Common myeloid progenitor, CD34-positive (primary cell): ENCODE measurements around the gene RGS3.

Experiments
- CTCF ChIA-PET: fragments of 350-600 bp; sonication (Branson Sonifier 250); formaldehyde crosslinking; loops from one replicate; lab custom pipeline; 2021; ENCODE audit warnings: antibody characterized with exemption; lab: Charles Lee
- POLR2A ChIA-PET: fragments of 350-600 bp; sonication (Branson Sonifier 250); formaldehyde crosslinking; loops from one replicate; lab custom pipeline; 2021; ENCODE audit warnings: antibody characterized with exemption; lab: Charles Lee
- DNase-seq, 3 donors: peaks; one replicate each; pipeline versions ENCODE4 v3.0.0 to v3.0.0-alpha.2; 2013
- H3K27ac ChIP-seq, 2 experiments: 1 replicate in 1 of 2; 2 replicates in 1 of 2; pipeline ENCODE4 v1.7.0; 2013; ENCODE audit warnings: inconsistent platforms in 2 of 2, low read length in 2 of 2, mild to moderate bottlenecking in 2 of 2, low read depth in 1 of 2, moderate library complexity in 1 of 2; ENCODE audit not compliant: severe bottlenecking in 2 of 2, insufficient read depth in 1 of 2, poor library complexity in 1 of 2
- H3K27me3 ChIP-seq, 5 experiments: replicated peaks in 2 of 5; 1 replicate in 3 of 5; 2 replicates in 2 of 5; pipeline versions ENCODE4 v1.6.1 to v1.7.0; 2013; ENCODE audit warnings: low read length in 4 of 5, mild to moderate bottlenecking in 2 of 5, moderate library complexity in 2 of 5, inconsistent platforms in 1 of 5; ENCODE audit not compliant: insufficient read depth in 5 of 5, control insufficient read depth in 4 of 5
- H3K36me3 ChIP-seq, 4 experiments: 1 replicate in 2 of 4; 2 replicates in 2 of 4; pipeline versions ENCODE4 v1.6.1 to v1.7.0; 2013; ENCODE audit warnings: low read length in 3 of 4, control low read depth in 1 of 4, mild to moderate bottlenecking in 1 of 4; ENCODE audit not compliant: control insufficient read depth in 4 of 4, insufficient read depth in 4 of 4
- H3K4me1 ChIP-seq, 4 experiments: 1 replicate in 3 of 4; 2 replicates in 1 of 4; pipeline versions ENCODE4 v1.6.1 to v1.7.1; 2013; ENCODE audit warnings: low read length in 3 of 4, mild to moderate bottlenecking in 3 of 4, control low read depth in 1 of 4, inconsistent platforms in 1 of 4, moderate library complexity in 1 of 4; ENCODE audit not compliant: control insufficient read depth in 4 of 4, insufficient read depth in 4 of 4; ENCODE audit errors: control extremely low read depth in 1 of 4
- H3K4me3 ChIP-seq, 7 experiments: 1 replicate in 4 of 7; 2 replicates in 3 of 7; pipeline versions ENCODE4 v1.5.1 to v1.7.0; 2013; ENCODE audit warnings: mild to moderate bottlenecking in 7 of 7, low read length in 6 of 7, moderate library complexity in 6 of 7, inconsistent platforms in 2 of 7, low read depth in 2 of 7, control low read depth in 1 of 7; ENCODE audit not compliant: insufficient read depth in 4 of 7, control insufficient read depth in 1 of 7; ENCODE audit errors: extremely low read depth in 1 of 7
- H3K9me3 ChIP-seq, 5 experiments: 1 replicate in 4 of 5; 2 replicates in 1 of 5; pipeline versions ENCODE4 v1.6.1 to v1.7.1; 2013; ENCODE audit warnings: low read length in 4 of 5, mild to moderate bottlenecking in 2 of 5, inconsistent platforms in 1 of 5, low read depth in 1 of 5, moderate library complexity in 1 of 5; ENCODE audit not compliant: control insufficient read depth in 4 of 5, insufficient read depth in 2 of 5; ENCODE audit errors: control extremely low read depth in 1 of 5
- WGBS: methylation state at CpG from one replicate; pipeline ENCODE4 v1.1.5; 2013; ENCODE audit not compliant: insufficient coverage; 5-methylcytosine and 5-hydroxymethylcytosine counted together

The RGS3 gene

DNA sequence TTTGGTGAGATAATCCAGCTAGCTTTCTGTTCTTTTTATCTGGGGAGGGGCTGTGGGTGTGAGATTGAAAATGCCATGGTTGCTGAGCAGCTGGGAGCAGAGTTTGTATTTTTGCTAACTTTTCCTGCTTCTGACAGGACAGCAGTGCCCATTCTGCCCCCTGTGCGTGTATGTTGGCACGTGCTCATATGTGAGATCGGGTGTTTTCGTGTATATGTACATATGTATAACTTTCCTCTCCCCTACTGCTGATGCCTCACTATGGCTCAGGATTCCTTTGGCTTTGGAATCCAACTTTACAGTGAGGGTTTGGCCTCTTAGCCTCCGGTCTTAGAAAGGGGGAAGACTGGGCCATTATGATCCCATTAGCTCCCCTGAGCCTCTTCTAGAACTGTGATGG, 38.3 kb downstream of the RGS3 start:
- peaks cover 0 to 3% (median 0%) of the 10 kb centered on the region in 4 experiments for H3K4me1 ChIP-seq
- H3K4me3 ChIP-seq = no peak overlapping the region
- no peak overlapping the region for H3K27ac ChIP-seq
- POLR2A ChIA-PET = no interaction called here
- WGBS = 100% methylated on average over 2 of the region's 5 CpGs
- CTCF ChIA-PET = no interaction called here
- no peaks in the 10 kb centered on the region for H3K9me3 ChIP-seq
- no peak for DNase-seq
- peaks cover 4 to 57% (median 15%) of the 10 kb centered on the region in 4 experiments for H3K36me3 ChIP-seq
- H3K27me3 ChIP-seq = no peaks in the 10 kb centered on the region

DNA sequence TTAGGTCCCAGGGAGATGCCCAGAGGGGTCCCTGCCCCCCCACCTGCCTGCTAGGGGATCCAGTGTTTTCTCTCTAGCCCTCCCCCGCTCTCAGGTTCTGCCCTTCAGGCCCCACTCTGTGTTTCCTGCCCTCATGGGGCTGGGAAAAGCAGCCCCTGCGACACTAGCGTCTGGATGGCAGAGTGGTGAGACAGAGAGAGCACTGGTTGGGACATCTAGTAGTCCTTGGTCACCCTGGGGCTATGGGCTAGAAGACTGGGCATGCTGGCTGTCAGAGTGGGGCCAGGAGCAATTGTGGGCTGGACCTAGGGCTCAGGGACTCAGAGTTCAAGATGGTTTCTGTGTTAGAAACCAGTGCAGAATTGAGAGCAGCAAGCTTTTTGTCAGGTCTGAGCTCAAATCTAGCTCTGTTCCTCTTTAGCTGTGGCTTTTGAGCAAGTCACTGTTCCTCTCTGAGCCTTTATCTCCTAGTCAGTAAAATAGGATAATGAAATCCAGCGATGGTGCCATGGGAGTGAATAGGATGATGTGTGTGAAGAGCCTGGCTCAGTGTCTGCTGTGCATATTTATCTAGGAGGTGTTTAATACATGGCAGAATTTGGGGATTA, 39.0 kb downstream of the RGS3 start:
- Histone ChIP-seq H3K27me3 (no peaks in the 10 kb centered on the region), H3K36me3 (peaks cover 5 to 62% (median 19%) of the 10 kb centered on the region in 4 experiments), H3K27ac (no peak overlapping the region), H3K9me3 (no peaks in the 10 kb centered on the region), H3K4me1 (peaks cover 0 to 3% (median 0%) of the 10 kb centered on the region in 4 experiments), H3K4me3 (no peak overlapping the region)
- no peak for DNase-seq
- WGBS = no CpG with 5 or more reads among the region's 4 CpGs
- ChIA-PET POLR2A (no interaction called here), CTCF (interaction anchor here (1.6 kb wide), 1 partner anchor 25 kb away, joined by 4 read pairs; no protein-coding TSS in a partner anchor)

DNA sequence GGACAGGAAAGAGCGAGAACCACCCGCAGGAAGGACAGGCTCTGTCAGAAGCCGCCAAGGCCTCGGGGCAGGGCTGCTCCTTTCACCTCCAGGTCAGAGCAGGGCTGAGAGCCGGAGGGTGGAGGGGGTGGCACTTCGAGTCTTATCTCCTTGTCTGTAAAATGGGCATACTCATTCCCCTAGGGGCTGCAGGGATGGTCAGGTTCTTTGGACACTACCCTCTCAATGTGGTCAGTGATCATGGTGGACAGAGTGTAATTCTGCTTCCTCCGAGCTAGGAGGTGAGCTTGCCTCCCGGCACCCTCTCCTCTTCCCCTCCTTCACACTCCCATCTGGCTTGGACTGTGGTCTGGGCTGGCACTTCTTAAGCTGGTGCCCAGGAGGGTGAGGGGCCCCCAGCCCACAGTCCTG, 39.6 kb downstream of the RGS3 start:
- Histone ChIP-seq H3K27ac (no peak overlapping the region), H3K4me3 (no peak overlapping the region), H3K36me3 (peaks cover 7 to 62% (median 20%) of the 10 kb centered on the region in 4 experiments), H3K9me3 (no peaks in the 10 kb centered on the region), H3K4me1 (peaks cover 0 to 3% (median 0%) of the 10 kb centered on the region in 4 experiments), H3K27me3 (no peaks in the 10 kb centered on the region)
- 100% methylated on average over 3 of the region's 8 CpGs for WGBS
- POLR2A ChIA-PET = no interaction called here
- DNase-seq = no peak
- CTCF ChIA-PET = interaction anchor here (1.6 kb wide), 1 partner anchor 24 kb away, joined by 4 read pairs; no protein-coding TSS in a partner anchor

DNA sequence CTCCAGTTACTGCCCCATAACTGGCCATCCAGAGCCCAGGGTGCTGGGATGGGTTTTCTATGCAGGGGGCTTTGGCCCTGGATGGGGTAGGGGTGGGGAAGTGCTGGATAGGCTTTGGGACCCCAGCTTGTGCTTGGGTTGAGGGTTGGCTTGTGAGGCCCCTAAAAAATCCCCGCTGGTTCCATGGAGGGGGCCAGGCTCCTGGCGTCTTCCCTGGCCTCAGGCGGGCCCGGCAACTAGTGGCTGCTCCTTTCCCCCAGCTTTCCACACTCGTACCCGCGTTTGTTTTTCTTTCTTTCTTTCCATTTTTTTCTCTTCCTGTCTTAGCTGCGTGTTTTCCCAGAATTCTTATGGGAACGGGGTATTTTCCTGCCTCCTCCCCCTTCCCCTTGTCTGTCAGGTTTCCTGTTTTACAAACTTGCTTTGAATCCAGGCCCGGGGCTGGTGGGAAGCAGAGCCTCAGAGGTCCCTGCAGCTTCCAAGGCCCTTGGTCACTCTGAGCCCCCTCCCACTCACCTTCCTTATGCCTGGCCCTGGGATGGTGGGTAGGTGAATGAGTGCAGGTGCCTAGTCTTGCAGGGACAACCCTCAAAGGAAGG, 40.2 kb downstream of the RGS3 start:
- H3K27me3 ChIP-seq = no peaks in the 10 kb centered on the region
- peaks cover 0 to 3% (median 0%) of the 10 kb centered on the region in 4 experiments for H3K4me1 ChIP-seq
- no peak overlapping the region for H3K27ac ChIP-seq
- H3K4me3 ChIP-seq = no peak overlapping the region
- 94% methylated on average over 8 of the region's 10 CpGs for WGBS
- CTCF ChIA-PET = interaction anchor here (1.4 to 1.6 kb wide), 2 partner anchors 24 to 154 kb away, joined by 3 to 4 read pairs; no protein-coding TSS in a partner anchor
- H3K9me3 ChIP-seq = no peaks in the 10 kb centered on the region
- H3K36me3 ChIP-seq = peaks cover 7 to 63% (median 22%) of the 10 kb centered on the region in 4 experiments
- POLR2A ChIA-PET = no interaction called here
- no peak for DNase-seq

DNA sequence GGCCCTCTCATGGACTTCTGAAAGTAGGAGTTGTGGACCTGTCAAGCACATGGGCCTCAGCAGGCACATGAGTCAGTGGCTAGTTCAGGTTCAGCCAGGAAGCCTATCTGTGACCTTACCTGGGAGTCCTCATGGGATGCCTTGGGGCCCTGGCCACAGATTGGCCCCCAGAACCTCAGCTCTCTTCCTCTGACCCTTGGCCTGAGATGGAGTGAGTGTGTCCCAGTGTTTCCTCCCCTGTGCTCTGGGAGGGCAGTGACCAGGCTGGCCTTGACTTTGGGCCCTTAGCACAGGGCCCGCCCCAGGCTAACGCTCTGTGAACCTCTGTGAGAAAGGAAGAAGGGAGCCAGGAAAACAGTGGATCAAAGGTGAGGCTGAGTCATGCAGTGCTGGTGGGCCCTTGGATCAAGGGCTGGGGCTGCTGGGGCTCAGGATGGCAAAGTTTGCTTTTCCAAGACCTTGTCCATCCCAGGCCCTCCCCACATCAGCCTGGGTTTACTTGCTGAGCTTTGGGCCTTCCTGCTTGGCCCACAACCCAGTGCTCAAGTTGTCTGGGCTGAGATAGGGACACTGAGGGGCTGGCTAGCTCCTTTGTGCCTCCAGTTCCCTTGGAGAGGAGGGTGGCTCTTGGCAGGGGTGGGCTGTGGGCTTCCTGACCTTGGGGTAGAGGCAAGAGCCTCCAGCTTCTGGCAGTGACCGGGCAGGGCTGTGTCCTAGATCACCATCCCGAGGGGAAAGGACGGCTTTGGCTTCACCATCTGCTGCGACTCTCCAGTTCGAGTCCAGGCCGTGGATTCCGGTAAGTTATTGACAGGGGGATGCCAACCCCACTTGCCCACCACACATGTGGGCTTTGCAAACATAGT, 41.4 kb downstream of the RGS3 start:
- DNase-seq = no peak
- Histone ChIP-seq H3K27me3 (no peaks in the 10 kb centered on the region), H3K4me1 (peaks cover 0 to 3% (median 0%) of the 10 kb centered on the region in 4 experiments), H3K27ac (no peak overlapping the region), H3K36me3 (peaks cover 4 to 60% (median 24%) of the 10 kb centered on the region in 4 experiments), H3K9me3 (no peaks in the 10 kb centered on the region), H3K4me3 (no peak overlapping the region)
- ChIA-PET POLR2A (no interaction called here), CTCF (interaction anchor here (0.9 to 1.4 kb wide), 3 partner anchors 18 to 153 kb away, joined by 3 to 4 read pairs (median 3); no protein-coding TSS in a partner anchor)
- whole genome bisulfite sequencing = 98% methylated on average over 7 of the region's 9 CpGs

DNA sequence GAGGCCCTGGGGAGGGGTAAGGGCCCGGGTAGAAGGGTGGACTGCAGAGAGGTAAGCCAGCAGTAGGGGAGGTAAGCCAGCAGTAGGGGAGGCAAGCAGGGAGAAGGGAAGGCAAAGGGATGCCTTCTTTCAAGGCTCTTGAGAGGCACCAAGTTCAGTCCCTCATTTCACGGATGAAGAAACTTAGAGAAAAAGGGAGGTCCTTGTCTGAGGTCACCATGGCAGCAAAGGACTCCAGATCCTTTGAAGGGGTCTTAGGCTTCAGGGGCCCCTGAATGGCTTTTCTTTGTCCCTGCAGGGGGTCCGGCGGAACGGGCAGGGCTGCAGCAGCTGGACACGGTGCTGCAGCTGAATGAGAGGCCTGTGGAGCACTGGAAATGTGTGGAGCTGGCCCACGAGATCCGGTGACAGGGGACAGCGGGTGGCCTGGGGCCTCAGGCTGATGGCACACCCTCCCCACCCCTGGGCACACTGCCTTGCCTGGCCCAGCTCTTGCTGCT, 42.6 kb downstream of the RGS3 start:
- ChIA-PET POLR2A (no interaction called here), CTCF (no interaction called here)
- no peak for DNase-seq
- H3K9me3 ChIP-seq = no peaks in the 10 kb centered on the region
- no peak overlapping the region for H3K27ac ChIP-seq
- H3K27me3 ChIP-seq = no peaks in the 10 kb centered on the region
- H3K4me1 ChIP-seq = peaks cover 0 to 3% (median 0%) of the 10 kb centered on the region in 4 experiments
- H3K4me3 ChIP-seq = no peak overlapping the region
- WGBS = 97% methylated on average over 9 of the region's 9 CpGs
- peaks cover 4 to 63% (median 25%) of the 10 kb centered on the region in 4 experiments for H3K36me3 ChIP-seq
